Measurements from ENCODE around the gene PRRX2.

The PRRX2 gene

DNA sequence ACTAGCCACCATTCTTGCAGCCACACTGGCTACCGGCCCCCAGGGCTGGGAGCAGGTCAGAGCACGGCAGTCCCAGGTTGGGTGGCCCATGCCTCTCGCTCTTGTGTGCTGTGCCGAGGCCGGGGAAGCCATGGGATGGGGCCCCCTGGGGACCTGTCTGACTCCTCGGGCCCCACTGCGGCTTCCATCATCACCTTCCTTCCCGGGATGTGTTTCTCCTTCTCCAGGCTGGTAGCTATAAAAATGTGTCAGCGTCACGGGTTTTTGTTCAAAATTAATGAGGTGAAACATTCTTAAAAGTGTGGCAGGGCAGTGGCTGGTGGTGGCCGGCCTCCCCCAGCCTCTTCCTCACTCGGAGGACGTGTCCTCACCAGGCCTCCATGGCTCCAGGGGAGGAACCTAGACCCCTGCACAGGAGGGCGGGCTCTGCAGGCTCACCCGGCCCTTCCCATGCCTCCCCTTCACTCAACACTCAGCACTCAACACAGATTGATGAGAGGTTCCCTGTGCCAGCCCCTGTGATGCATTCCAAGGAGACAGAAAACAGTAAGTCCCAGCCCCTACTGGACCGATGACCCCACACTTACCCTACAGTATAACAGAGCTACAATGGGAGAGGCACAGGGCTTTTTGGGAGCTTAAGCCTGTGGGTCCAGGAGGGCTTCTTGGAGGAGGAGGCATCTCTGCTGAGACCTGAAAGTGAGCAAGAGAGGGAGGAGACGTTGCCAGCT is 44.2 kb downstream of the PRRX2 start:
- no peak for DNase-seq (ENCODE audit: low spot score)

DNA sequence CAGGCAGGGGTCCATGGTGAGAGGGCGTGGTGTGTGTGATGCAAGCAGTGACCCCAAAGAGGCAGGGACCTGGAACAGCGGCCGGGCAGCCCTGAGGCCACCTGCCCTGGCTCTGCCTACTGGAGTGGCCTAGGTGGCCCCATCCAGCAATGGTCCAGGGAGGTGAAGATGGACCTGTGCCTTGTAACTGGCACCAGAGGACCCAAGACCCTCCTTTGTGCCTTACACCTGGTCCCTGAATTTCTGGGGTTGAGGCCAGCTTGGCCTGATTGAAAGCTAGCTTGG is 44.7 kb downstream of the PRRX2 start:
- DNase-seq (ENCODE audit: low spot score) = no peak

DNA sequence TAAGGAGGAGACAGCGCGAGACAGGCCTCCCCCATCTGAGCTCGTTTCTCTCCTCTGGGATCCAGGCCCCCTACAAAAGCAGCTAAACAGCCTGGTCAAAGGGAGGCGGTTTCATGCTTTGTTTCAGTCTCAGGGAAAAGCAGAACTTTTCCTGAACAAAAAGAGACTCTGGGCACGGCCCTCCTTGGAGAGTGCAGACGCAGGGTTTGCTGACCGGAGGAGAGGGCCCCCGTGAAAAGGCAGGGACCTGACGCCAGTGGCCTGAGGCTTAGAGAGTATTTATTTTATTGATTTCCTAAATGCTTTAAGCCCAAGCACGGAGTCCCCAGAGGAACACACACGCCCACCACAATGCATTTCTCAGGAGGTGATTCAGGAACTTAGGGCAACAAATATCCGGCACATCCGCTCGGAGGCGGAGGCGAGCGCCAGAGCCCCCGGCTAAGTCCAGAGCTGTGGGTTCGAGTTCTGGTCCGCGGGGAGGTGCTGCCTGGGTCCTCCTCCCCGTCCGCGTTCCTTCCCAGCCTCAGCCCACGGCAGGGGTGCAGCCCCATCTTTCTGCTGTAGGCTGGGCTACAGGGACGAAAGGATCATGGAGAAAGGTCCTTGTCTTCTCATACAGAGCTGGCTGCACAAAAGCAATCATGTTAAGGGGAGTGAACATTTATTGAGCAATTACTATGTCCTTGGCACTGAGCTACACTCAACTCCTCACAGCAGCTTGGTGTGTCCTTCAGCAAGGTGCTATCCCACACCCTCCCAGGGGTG is 47.4 kb downstream of the PRRX2 start:
- no peak for DNase-seq (ENCODE audit: low spot score)

DNA sequence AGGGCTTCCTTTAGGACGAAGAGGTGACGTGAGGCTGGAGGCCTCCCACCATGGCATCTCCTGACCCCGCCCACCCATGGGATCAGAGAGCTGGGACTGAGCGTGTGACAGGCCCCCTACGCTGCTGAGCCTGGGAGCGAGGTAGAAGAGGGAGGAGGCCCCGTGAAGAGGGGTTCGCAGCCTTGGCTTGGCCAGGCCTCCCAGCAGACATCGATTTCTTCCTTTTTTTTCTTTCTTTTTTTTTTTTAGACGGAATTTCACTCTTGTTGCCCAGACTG is 47.9 kb downstream of the PRRX2 start:
- no peak for DNase-seq (ENCODE audit: low spot score)

DNA sequence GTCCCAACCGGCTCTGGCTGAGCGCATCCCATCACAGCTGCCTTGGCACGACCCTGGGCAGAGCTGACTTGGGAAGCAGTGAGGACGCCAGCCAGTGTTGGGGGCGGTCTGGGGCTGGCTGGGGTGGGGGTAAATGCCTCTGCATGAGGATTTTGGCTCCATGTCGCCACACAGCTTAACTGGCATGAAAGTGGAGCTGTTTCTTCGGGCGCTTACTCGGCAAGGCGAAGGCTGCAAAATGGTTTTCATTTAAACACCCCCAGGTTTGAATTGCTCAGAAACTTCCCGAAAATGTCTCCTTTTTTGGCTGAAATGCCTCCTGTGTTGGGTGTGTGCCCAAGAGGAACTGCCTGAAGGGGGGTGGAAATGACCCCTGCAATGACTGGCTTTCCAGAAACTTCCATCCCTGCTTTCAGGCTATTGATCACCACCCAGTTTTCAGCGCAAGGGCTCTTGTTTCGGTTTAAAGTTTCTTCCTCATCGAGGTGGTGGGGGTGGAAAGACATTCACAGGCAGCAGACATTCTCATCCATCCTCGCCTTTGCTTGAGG is 49.1 kb downstream of the PRRX2 start:
- no peak for DNase-seq (ENCODE audit: low spot score)

DNA sequence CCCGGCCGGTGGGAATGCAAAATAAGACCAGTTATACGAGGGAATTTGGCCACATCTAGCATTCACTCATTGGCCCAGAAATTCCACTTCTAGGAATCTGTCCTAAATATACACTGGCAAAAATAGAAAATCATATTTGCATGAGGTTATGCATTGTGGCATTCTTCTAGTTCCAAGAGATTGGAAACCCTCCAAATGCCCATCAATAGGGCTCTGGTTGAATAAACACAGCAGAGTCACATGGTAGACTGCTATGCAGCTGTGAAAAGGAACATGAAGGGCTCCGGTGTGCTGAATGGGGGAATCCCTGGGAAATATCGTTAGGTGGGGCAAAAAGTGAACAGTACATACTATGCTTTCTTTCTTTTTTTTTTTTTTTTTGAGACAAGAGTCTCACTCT is 50.6 kb downstream of the PRRX2 start:
- DNase-seq (ENCODE audit: low spot score) = no peak

DNA sequence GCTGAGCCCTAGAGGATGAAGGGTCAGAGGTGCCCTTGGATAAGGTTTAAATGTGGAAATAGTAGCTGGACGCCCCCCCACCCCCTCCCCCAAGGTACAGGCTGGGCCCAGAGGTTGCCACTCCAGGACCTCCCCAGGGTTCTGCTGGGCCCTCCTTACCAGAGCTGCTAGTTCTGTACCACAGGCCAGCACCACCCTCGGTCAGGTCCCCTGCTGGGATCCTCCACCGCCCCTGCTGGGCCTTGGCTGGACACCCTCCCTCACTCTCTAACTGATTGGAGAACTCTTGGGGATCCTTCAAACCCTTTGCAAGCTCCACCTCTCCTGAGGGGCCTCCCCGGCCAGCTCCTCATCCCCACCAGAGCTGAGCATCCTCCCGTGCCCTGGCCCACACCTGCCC is 52.5 kb downstream of the PRRX2 start:
- no peak for DNase-seq (ENCODE audit: low spot score)

DNA sequence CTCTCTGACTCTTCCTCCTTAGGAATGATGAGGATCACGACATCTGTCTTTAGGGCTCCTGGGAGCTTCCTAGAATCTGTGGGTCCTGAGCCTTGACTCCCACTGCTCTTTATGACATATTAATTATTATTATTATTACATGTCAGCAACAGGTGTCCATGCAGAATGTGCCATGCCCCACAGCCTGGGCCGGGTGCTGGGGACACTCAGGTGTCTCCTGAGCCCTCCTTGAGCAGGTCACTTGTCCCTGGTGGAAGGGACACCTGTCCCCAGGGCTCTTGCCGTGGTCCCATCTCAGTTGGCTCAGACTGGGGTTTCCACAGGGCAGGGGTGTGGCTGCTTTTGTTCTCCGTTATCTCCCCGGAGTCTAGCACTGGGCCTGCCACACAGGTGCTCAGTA is 53.2 kb downstream of the PRRX2 start:
- DNase-seq (ENCODE audit: low spot score) = no peak

DNA sequence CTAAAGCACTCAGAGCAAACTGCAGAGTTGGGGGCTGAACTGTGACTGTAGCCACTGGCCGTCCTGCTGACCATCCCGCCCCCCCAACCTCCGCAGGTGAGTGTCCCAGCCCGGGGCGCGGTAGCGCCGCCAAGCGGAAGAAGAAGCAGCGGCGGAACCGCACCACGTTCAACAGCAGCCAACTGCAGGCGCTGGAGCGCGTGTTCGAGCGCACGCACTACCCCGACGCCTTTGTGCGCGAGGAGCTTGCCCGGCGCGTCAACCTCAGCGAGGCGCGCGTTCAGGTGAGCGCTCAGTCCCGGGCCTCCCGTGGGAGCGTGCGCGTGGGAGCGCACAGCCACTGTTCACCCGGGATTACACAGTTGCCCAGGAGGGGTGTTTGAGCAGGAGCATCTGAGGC is 53.7 kb downstream of the PRRX2 start:
- no peak for DNase-seq (ENCODE audit: low spot score)

DNA sequence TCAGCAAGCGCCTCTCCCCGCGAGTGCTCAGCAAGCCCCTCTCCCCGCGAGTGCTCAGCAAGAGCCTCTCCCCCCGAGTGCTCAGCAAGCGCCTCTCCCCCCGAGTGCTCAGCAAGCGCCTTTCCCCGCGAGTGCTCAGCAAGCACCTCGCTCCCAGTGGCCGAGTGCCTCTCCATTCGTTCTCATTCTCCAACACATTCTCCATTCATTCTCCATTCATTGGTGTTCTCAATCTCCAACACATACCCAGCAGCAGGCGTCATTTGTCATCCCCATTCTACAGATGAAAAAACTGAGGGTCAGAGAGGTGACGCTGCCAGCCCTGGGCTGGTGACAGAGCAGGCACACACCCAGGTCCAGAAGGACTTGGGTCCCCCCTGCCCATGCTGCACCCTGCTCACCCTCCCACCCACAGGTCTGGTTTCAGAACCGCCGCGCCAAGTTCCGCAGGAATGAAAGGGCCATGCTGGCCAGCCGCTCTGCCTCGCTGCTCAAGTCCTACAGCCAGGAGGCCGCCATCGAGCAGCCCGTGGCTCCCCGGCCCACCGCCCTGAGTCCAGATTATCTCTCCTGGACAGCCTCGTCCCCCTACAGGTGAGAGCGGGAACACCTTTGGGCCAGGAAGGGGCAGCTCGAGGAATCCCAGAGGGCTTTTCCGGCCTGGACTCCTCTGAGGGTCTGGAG is 54.9 kb downstream of the PRRX2 start:
- DNase-seq (ENCODE audit: low spot score) = no peak

DNA sequence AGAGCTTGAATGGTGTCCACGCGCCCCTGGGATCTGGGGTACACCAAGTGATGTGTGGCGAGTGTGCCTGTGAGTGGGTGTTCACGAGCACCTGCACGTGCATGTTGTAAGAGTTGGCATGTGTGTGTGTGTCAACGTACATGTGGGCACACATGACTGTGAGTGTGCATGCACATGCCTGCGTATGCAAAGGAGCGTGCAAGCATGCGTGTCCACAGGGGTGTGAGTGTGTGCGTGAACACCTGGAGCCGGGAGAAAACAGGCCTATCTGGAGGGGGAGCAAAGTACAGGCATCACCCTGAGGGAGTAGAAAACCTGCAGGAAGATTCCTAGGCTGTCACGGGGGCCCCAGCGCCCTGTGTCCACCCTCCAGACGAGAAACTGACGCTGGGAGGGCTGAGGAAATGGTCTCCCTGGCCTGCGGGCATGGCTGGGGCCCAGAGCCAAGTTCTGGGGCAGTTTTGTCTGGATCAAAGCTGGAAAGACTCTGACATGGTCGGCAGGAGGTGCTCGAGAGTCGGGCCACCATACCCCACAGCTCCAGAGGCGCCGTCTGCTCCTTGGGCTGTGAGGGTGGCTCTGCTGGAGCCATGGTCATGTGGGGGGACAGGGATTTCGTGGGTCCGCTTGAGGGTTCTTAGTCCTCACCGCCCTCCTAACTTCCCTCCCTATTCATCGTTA is 55.6 kb downstream of the PRRX2 start:
- no peak for DNase-seq (ENCODE audit: low spot score)

DNA sequence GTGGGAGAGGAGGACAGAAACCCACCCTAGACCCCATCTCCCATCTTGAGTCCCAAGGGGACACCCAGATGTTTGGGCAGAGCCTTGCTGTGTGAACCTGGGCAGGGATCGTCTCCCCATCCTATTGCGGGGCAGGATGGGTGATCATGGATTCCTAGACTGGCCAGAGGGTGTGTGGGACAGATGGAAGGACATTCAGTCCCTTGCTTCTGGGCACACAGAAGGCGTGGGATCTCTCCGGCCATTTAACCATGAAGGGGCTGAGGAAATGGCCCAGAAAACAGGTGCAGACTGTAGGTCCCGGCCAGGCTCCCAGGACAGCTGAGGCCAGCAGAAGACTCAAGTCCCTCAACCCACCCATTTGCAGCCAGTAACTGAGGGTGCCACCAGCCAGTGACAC is 57.5 kb downstream of the PRRX2 start:
- no peak for DNase-seq (ENCODE audit: low spot score)

DNA sequence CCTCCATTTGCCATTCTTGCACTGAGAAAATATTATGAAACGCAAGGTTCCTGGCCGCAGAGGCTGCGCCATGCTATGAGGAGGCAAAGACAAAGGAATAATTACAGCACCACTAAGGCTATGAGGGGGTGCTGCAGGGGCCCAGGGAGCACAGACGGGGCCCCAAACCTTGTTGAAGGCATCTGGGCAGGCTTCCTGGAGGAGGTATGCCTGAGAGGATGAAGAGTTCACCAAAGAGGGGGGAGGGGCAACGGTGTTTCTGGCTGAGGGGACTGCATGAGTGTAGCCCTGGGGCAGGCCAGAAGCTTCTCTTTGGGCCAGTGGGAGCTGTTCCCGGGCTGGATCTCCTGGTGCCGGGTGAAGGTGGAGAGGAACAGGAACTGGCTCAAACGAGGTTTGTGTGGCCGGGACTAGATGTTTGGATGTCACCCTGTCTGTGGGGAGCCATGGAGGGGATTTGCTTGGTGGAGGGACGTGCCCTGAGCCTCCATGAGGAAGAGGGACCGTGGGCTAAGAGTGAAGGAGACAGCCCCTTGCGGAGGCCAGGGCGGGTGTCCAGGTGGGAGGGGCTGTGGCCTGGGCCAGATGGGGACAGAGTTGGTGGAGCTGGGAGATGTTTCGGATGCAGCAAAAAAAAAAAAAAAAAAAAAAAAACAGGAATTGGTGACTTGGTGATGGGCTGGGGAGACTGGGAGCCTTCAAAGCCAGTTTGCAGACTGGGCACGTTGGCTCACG is 59.2 kb downstream of the PRRX2 start:
- no peak for DNase-seq (ENCODE audit: low spot score)

DNA sequence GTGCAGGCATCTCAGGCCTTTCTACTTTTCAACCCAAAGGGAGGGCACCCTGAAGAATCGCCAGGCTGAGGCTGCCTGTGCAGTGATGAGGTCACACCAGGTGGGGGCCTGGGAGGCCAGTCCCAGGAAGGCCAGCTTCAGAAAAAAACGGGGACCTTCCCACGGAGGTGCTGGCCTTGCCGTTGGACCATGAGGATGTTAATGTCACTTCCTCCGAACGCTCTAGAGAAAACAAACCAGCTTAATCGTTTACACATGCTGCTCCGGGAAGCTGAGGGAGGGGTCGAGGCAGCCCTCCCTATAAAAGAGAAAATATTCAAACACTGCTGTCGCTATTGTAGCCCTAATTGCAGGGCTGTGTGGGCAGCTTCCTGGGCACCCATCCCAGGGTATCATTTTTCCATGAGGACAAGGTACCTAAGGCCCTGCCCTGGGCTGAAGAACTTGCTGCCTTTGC is 60.4 kb downstream of the PRRX2 start:
- DNase-seq (ENCODE audit: low spot score) = no peak

DNA sequence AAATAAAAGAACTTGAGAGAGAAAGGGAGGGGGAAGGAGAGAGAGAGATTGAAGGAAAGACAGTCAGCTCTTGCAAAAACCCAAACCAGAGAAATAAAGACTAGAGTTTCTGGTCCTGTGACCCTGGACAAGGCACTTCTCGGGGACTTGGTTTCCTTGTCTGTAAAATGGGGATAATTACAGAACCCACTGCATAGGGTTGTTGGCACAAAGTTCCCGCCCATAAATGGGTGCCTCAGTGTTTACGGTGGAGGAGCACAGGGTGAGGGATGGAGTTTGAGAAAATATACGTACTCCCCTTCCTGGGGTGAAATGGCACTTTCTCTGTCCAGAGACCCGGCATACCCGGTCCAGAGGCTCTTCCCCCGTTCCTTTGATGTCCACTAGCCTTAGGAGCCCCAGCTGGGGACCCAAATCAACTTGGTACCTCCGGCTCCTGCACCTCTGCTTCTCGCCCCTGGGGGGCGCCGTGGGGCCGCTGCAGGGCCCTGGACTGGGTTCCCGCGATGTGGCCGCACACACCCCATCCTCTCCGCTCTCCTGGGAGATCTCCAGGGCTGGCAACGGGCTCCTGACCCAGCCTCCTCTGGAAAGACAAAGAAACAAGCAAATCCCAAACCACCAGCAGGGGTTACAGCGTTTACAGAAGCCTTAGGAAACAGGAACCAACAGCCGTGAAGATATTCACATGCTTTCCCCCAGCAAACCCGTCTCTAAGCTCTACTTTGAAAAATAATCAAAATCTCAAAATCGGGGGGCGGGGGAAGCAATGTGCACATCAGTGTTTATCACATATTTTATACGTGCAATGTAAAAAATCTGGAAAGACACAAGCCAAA is 61.1 kb downstream of the PRRX2 start:
- DNase-seq (ENCODE audit: low spot score) = peak; percentile 52

DNA sequence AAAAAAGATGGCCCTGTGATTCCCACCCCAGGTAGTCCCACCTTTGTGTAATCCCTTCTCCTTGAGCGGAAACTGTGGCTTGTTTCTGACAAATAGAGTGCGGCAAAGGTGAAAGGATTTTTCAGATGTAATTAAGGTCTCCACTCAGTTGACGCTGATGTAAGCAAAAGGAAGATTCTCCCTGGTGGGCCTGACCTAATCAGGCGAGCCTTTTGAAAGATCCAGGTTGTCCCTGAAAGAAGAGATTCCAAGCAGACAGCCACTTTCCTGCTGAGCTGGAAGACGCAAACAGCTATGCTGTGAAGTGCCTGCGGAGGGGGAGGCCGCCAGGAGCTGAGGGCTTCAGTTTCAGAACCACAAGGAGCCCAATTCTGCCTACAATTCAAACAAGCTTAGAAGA is 63.3 kb downstream of the PRRX2 start:
- DNase-seq (ENCODE audit: low spot score) = no peak

DNA sequence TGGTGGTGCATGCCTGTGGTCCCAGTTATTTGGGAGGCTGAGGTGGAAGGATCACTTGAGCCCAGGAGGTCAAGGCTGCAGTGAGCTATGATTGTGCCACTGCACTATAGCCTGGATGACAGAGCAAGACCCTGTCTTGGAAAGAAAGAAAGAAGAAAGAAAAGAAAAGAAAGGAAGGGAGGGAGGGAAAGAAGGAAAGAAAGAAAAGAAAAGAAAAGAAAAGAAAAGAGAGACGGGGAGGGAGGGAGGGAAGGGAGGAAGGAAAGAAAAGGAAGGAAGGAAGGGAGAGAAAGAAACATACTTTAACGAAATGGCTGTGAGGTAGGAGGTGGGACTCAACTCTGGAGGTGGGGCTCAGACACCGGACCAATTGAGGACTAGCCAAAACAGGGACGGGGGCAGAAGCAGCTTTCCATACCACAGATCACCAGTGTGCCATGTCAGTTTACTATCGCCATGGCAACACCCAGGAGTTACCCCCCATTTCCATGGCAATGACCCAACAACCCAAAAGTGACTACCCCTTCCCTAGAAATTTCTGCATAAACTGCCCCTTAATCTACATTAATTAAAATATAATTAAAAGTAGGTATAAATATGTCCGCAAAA is 66.1 kb downstream of the PRRX2 start:
- DNase-seq (ENCODE audit: low spot score) = no peak

DNA sequence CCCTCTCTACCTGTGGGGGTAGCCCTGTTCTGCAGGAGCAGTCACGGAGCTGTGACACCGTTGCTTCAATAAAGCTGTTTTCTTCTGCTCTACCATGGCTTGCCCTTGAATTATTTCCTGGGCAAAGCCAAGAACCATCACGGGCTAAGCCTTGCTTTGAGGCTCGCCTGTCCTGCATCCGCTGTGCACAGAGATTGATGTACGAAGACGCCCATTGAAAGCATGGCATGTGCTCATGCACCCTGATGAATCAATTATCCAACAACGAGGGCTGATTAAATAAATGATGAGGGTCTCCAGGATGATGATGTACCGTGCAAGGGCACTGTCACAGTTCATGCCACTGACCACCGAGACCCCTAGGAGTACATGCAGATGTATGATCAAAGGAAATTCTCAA is 66.7 kb downstream of the PRRX2 start:
- no peak for DNase-seq (ENCODE audit: low spot score)

DNA sequence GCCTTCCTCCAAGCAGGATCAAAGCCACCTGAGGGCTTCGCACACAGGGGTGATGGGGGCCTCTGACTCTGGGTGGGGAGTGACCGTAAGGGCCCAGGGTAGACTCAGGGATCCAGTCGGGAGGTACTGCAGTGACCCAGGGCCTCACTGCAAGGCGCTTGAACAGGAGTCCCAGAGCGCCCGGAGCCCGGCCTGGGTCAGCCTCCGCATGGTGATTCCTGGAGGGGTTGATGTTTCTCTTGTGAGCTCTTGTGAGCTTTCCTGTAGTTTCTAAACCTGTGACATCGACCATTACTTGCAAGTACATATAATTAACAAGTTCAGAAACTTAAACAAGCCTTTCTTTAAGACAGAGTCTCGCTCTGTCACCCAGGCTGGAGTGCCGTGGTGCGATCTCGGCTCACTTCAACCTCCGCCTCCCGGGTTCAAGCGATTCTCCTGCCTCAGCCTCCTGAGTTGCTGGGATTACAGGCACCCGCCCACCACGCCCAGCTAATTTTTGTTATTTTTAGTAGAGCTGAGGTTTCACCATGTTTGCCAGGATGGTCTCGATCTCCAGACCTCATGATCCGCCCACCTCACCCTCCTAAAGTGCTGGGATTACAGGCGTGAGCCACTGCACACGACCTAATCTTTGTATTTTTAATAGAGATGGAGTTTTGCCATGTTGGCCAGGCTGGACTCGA is 67.6 kb downstream of the PRRX2 start:
- DNase-seq (ENCODE audit: low spot score) = no peak

DNA sequence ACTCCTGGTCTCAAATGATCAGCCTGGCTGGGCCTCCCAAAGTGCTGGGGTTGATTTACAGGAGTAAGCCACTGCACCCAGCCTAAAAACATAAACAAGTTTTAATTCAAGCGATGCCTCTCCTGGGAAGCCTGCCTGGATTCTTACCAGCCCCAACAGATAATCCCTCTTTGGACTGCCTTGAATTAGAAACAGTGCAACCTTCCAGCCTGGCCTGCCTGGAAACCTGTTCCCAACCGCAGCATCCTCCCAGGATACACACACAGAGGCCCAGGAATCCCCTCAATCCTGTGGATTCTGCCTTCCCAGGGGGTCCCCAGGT is 68.1 kb downstream of the PRRX2 start:
- DNase-seq (ENCODE audit: low spot score) = no peak
